CD1c-positive myeloid dendritic cell (primary cell): ENCODE measurements around the gene MEF2B.

Experiments
- DNase-seq: peaks from one replicate; pipeline ENCODE4 v3.0.0-alpha.2; 2016; ENCODE audit errors: extremely low spot score

MEF2B gene

GRCh38 chr19:19170053-19170872 lies at the start of gene MEF2B:
Gene MEF2B (minus strand): TSS chr19:19170263. CDS start chr19:19150735, 19,528 bp downstream.
- DNase-seq, result peak; percentile 75

- no peak for DNase-seq
These were observed 48.8 kb upstream of the MEF2B start for GRCh38 chr19:19218911-19219310.

- peak; percentile 3 for DNase-seq
These were observed 47.0 kb upstream of the MEF2B start for GRCh38 chr19:19217099-19217498.

- DNase-seq, result no peak
These were observed 45.7 kb upstream of the MEF2B start for GRCh38 chr19:19215792-19216191.

- DNase-seq, result peak; percentile 40
These were observed 44.8 kb upstream of the MEF2B start for GRCh38 chr19:19214892-19215291.

- DNase-seq, result no peak
These were observed 44.1 kb upstream of the MEF2B start for GRCh38 chr19:19214159-19214490.

GRCh38 chr19:19213426-19214158 lies 43.5 kb upstream of the MEF2B start:
- no peak for DNase-seq

GRCh38 chr19:19212916-19213315 lies 42.9 kb upstream of the MEF2B start:
- no peak for DNase-seq

- DNase-seq, result no peak
These were observed 41.7 kb upstream of the MEF2B start, which contains the start of gene NCAN for GRCh38 chr19:19211499-19212420. Gene NCAN (plus strand): TSS chr19:19211958. CDS start chr19:19216954, 4,996 bp downstream.

GRCh38 chr19:19209372-19209771 lies 39.3 kb upstream of the MEF2B start:
- DNase-seq, result no peak

- DNase-seq, result no peak
These were observed 37.8 kb upstream of the MEF2B start for GRCh38 chr19:19207637-19208572.

- DNase-seq, result no peak
These were observed 36.9 kb upstream of the MEF2B start for GRCh38 chr19:19206938-19207337.

GRCh38 chr19:19205416-19206410 lies 35.6 kb upstream of the MEF2B start:
- no peak for DNase-seq

GRCh38 chr19:19204181-19204580 lies 34.1 kb upstream of the MEF2B start:
- no peak for DNase-seq

GRCh38 chr19:19203012-19203856 lies 33.2 kb upstream of the MEF2B start, which contains the start of gene NR2C2AP:
Gene NR2C2AP (minus strand): TSS chr19:19203414. CDS start chr19:19203060, 354 bp downstream.
- peak; percentile 96 for DNase-seq

GRCh38 chr19:19202707-19203011 lies 32.6 kb upstream of the MEF2B start:
- DNase-seq, result no peak

- DNase-seq, result no peak
These were observed 31.9 kb upstream of the MEF2B start for GRCh38 chr19:19201697-19202630.

GRCh38 chr19:19193926-19194325 lies 23.9 kb upstream of the MEF2B start:
- no peak for DNase-seq
